Mesendoderm (in vitro differentiated cells): ENCODE data around the gene CCR9. TPM values are rescaled to one million over a fixed set of nuclear protein-coding genes. Genes with fewer than 3 reads are reported as not detected.

Source experiments
- DNase-seq: peaks from one replicate; pipeline ENCODE4 v3.0.0; 2013
- H2AK5ac ChIP-seq: 2 replicates; pipeline ENCODE4 v1.6.1; 2013; ENCODE audit warnings: low read length, inconsistent platforms
- H2BK120ac ChIP-seq: 2 replicates; pipeline ENCODE4 v1.6.1; 2013; ENCODE audit warnings: low read depth, mild to moderate bottlenecking, low read length, moderate library complexity, mixed read lengths
- H2BK15ac ChIP-seq: replicated peaks from 2 replicates; pipeline ENCODE4 v1.6.1; 2013; ENCODE audit warnings: low read depth, mild to moderate bottlenecking, moderate library complexity
- H2BK5ac ChIP-seq: 2 replicates; pipeline ENCODE4 v1.6.1; 2013; ENCODE audit warnings: low read length, inconsistent platforms
- H3K18ac ChIP-seq: 2 replicates; pipeline ENCODE4 v1.6.1; 2013; ENCODE audit warnings: mild to moderate bottlenecking, low read length, mixed read lengths
- H3K23ac ChIP-seq: one replicate; pipeline ENCODE4 v1.6.1; 2013; ENCODE audit warnings: low read length
- H3K27ac ChIP-seq: 2 replicates; pipeline ENCODE4 v1.5.1; 2013; ENCODE audit warnings: low read depth, mild to moderate bottlenecking, inconsistent platforms, low read length, moderate library complexity
- H3K27me3 ChIP-seq: 2 replicates; pipeline ENCODE4 v1.6.1; 2013; ENCODE audit warnings: low read length, control low read depth, mild to moderate bottlenecking, inconsistent platforms; ENCODE audit not compliant: insufficient read depth, poor library complexity
- H3K36me3 ChIP-seq: 2 replicates; pipeline ENCODE4 v1.6.1; 2013; ENCODE audit warnings: low read length, inconsistent platforms; ENCODE audit not compliant: control insufficient read depth, insufficient read depth
- H3K4ac ChIP-seq: one replicate; pipeline ENCODE4 v1.6.1; 2013; ENCODE audit warnings: low read depth, mild to moderate bottlenecking, low read length, moderate library complexity
- H3K4me1 ChIP-seq: 2 replicates; pipeline ENCODE4 v1.6.1; 2013; ENCODE audit warnings: low read depth, low read length, inconsistent platforms; ENCODE audit not compliant: control insufficient read depth
- H3K4me2 ChIP-seq: 2 replicates; pipeline ENCODE4 v1.6.1; 2013; ENCODE audit warnings: low read length
- H3K4me3 ChIP-seq: 2 replicates; pipeline ENCODE4 v1.5.1; 2013; ENCODE audit warnings: mild to moderate bottlenecking, low read length
- H3K56ac ChIP-seq: one replicate; pipeline ENCODE4 v1.6.1; 2013; ENCODE audit warnings: low read length
- H3K79me1 ChIP-seq: 2 replicates; pipeline ENCODE4 v1.6.1; 2013; ENCODE audit warnings: low read length, inconsistent platforms
- H3K79me2 ChIP-seq: 2 replicates; pipeline ENCODE4 v1.6.1; 2013; ENCODE audit warnings: mild to moderate bottlenecking, low read length; ENCODE audit not compliant: control insufficient read depth, insufficient read depth
- H3K9ac ChIP-seq: 2 replicates; pipeline ENCODE4 v1.6.1; 2013; ENCODE audit warnings: low read length, inconsistent platforms
- H4K5ac ChIP-seq: one replicate; pipeline ENCODE4 v1.6.1; 2013; ENCODE audit warnings: low read length
- H4K8ac ChIP-seq: one replicate; pipeline ENCODE4 v1.6.1; 2013; ENCODE audit warnings: low read depth, mild to moderate bottlenecking, control low read depth, low read length, moderate library complexity
- WGBS: extraction: QIAGEN DNeasy Blood & Tissue Kit; methylation state at CpG from one replicate; pipeline ENCODE4 v1.1.7; 2013; ENCODE audit warnings: low lambda C conversion rate, missing lambda C conversion rate; ENCODE audit not compliant: insufficient coverage; ENCODE audit errors: extremely low coverage; 5-methylcytosine and 5-hydroxymethylcytosine counted together
- polyA plus RNA-seq, 2 experiments: library from polyadenylated mRNA; stranded (reverse); fragments of 200-250 nt; gene quantifications; one replicate each; pipeline ENCODE4 v1.2.3, GENCODE V29; 2013

Gene CCR9
- polyA plus RNA-seq (2013, experiment 1 of 2), result not detected
- polyA plus RNA-seq (2013, experiment 2 of 2), result 0.01 TPM

DNA sequence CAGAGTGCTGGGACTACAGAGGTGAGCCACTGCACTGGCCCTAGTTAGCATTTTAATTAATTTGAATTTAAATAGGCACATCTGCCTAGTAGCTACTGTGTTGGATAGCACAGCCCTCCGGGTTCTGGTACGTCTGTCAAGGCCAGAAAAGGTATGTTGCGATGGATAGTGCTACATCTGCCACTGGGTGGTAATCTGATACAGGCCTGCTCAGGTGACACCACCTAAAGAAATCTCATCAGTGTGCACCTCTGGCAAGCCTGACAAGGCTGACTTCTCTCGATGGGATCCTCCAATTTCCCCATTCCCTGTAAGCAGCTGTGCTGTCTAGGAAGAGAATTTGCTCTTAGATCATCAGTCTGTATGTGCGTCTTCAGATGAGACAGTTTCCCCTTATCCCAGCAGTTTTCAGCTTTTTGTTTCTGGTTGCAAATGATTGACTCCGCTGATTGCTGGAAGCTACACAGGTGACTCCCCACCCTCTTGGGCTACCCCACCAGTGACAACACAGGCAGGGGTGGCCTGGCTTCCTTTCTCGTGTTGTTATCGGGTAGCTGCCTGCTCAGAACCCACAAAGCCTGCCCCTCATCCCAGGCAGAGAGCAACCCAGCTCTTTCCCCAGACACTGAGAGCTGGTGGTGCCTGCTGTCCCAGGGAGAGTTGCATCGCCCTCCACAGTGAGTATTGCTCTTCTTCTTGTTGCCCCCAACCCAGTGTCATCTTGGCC, at the start of gene CCR9:
CCR9 (plus strand) TSS at position 565 of the 727 bp plus-strand sequence. CDS start 8,391 bp downstream, outside the sequence.
- H3K27me3 ChIP-seq, result no peaks in the 10 kb centered on the region
- H3K79me2 ChIP-seq, result no peaks in the 10 kb centered on the region
- no peak within 1 kb of the TSS for H4K5ac ChIP-seq
- H2BK15ac ChIP-seq, result no peak within 1 kb of the TSS
- WGBS, result no CpG with 5 or more reads among the region's 9 CpGs
- no peaks in the 10 kb centered on the region for H3K4me1 ChIP-seq
- no peak within 1 kb of the TSS for H3K4me2 ChIP-seq
- no peaks in the 10 kb centered on the region for H3K36me3 ChIP-seq
- no peak within 1 kb of the TSS for H3K27ac ChIP-seq
- no peak within 1 kb of the TSS for H3K4me3 ChIP-seq
- H2BK120ac ChIP-seq, result no peak within 1 kb of the TSS
- H3K18ac ChIP-seq, result no peak within 1 kb of the TSS
- H3K4ac ChIP-seq, result no peak within 1 kb of the TSS
- H3K9ac ChIP-seq, result no peak within 1 kb of the TSS
- DNase-seq, result no peak
- H3K23ac ChIP-seq, result no peak within 1 kb of the TSS
- no peaks in the 10 kb centered on the region for H3K79me1 ChIP-seq
- H4K8ac ChIP-seq, result no peak within 1 kb of the TSS
- H2AK5ac ChIP-seq, result no peak within 1 kb of the TSS
- no peak within 1 kb of the TSS for H2BK5ac ChIP-seq
- no peak within 1 kb of the TSS for H3K56ac ChIP-seq

GRCh38 chr3:45838466-45838865, 47.9 kb upstream of the CCR9 start:
- Histone ChIP-seq H3K27ac (no peak overlapping the region), H3K4me2 (no peak overlapping the region), H3K56ac (no peak overlapping the region), H4K8ac (no peak overlapping the region), H3K27me3 (no peaks in the 10 kb centered on the region), H3K18ac (no peak overlapping the region), H3K79me2 (no peaks in the 10 kb centered on the region), H3K4me3 (no peak overlapping the region), H3K4me1 (no peaks in the 10 kb centered on the region), H3K23ac (no peak overlapping the region), H3K4ac (no peak overlapping the region), H2AK5ac (no peak overlapping the region), H4K5ac (no peak overlapping the region), H3K9ac (no peak overlapping the region), H3K79me1 (no peaks in the 10 kb centered on the region), H2BK5ac (no peak overlapping the region), H3K36me3 (no peaks in the 10 kb centered on the region), H2BK15ac (no peak overlapping the region), H2BK120ac (no peak overlapping the region)
- WGBS, result no CpG with 5 or more reads among the region's 1 CpG
- no peak for DNase-seq

GRCh38 chr3:45841420-45841756, 45.0 kb upstream of the CCR9 start:
- H2AK5ac ChIP-seq, result no peak overlapping the region
- no peak overlapping the region for H3K18ac ChIP-seq
- H2BK5ac ChIP-seq, result no peak overlapping the region
- H3K4ac ChIP-seq, result no peak overlapping the region
- no peak overlapping the region for H4K8ac ChIP-seq
- H3K9ac ChIP-seq, result peak overlapping the region; percentile 63
- peak overlapping the region; percentile 76 for H3K56ac ChIP-seq
- H3K27me3 ChIP-seq, result no peaks in the 10 kb centered on the region
- no peaks in the 10 kb centered on the region for H3K36me3 ChIP-seq
- H3K79me1 ChIP-seq, result no peaks in the 10 kb centered on the region
- peak overlapping the region; percentile 81 for H3K4me2 ChIP-seq
- no peak overlapping the region for H2BK15ac ChIP-seq
- no peak overlapping the region for H2BK120ac ChIP-seq
- H3K23ac ChIP-seq, result no peak overlapping the region
- H3K4me3 ChIP-seq, result peak overlapping the region; percentile 78
- no CpG with 5 or more reads among the region's 15 CpGs for WGBS
- no peak for DNase-seq
- no peaks in the 10 kb centered on the region for H3K4me1 ChIP-seq
- H3K79me2 ChIP-seq, result no peaks in the 10 kb centered on the region
- no peak overlapping the region for H4K5ac ChIP-seq
- H3K27ac ChIP-seq, result no peak overlapping the region

DNA sequence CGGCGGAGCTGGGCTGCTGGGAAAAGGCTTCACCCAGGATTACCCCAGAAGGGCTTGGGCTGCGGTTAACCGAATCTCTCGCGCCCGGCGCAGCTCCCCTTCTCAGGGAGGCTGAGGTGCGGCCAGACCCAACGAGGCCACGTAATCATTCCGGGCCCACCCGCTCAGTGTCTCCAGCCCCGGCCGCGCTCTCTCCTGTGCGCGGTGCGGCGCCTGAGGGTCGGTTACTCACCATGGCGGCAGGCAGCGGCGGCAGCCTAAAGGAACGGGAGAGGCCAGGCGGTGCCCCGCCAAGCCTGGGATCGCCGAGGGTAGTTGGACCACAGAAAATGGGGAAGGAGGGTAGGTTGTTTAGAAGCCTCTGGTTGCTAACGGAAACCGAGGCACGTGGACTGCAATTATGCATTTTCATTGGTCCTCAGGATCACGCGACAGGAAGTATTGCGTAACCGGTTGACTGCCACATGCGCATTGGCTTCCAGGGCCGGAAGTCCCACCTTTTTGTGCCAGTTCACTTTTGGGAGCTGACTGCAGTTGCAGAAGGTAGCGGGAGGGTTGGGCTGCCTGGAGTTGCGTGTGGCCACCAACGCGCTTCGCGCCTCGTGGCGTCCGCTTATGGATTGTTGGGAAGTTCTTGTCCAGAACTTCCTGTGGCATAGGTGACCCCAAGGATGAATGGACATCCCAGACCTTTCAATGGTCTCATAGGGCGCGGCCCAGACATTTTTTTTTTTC, 44.4 kb upstream of the CCR9 start, which contains the start of gene LZTFL1:
LZTFL1 (minus strand) TSS at position 363 of the 735 bp plus-strand sequence; CDS start at position 235, 128 bp downstream.
- no peaks in the 10 kb centered on the region for H3K27me3 ChIP-seq
- no CpG with 5 or more reads among the region's 49 CpGs for WGBS

GRCh38 chr3:45842851-45843625, 43.3 kb upstream of the CCR9 start:
- Histone ChIP-seq H3K4me2 (no peak overlapping the region), H3K4ac (no peak overlapping the region), H3K79me1 (no peaks in the 10 kb centered on the region), H3K18ac (no peak overlapping the region), H3K56ac (no peak overlapping the region), H3K9ac (no peak overlapping the region), H2BK120ac (no peak overlapping the region), H2BK15ac (no peak overlapping the region), H2BK5ac (no peak overlapping the region), H4K5ac (no peak overlapping the region), H3K27ac (no peak overlapping the region), H2AK5ac (no peak overlapping the region), H4K8ac (no peak overlapping the region), H3K27me3 (no peaks in the 10 kb centered on the region), H3K23ac (no peak overlapping the region), H3K79me2 (no peaks in the 10 kb centered on the region), H3K4me3 (no peak overlapping the region), H3K36me3 (no peaks in the 10 kb centered on the region), H3K4me1 (no peaks in the 10 kb centered on the region)
- WGBS, result no CpG with 5 or more reads among the region's 9 CpGs
- no peak for DNase-seq

More for the DNA sequence above, 44.4 kb upstream of the CCR9 start, which contains the start of gene LZTFL1:
- H2BK5ac ChIP-seq, result no peak within 1 kb of the TSS
- H3K36me3 ChIP-seq, result no peaks in the 10 kb centered on the region
- peak within 1 kb of the TSS; percentile 89 for H3K56ac ChIP-seq
- peak; percentile 98 for DNase-seq
- peak within 1 kb of the TSS; percentile 78 for H3K4me3 ChIP-seq
- no peaks in the 10 kb centered on the region for H3K79me2 ChIP-seq
- H3K9ac ChIP-seq, result peak within 1 kb of the TSS; percentile 63
- no peak within 1 kb of the TSS for H3K18ac ChIP-seq
- H2BK15ac ChIP-seq, result no peak within 1 kb of the TSS
- H3K4ac ChIP-seq, result no peak within 1 kb of the TSS
- peak within 1 kb of the TSS; percentile 87 for H4K5ac ChIP-seq
- H2AK5ac ChIP-seq, result no peak within 1 kb of the TSS
- H3K27ac ChIP-seq, result no peak within 1 kb of the TSS
- H3K23ac ChIP-seq, result no peak within 1 kb of the TSS
- no peak within 1 kb of the TSS for H4K8ac ChIP-seq
- peak within 1 kb of the TSS; percentile 95 for H3K4me2 ChIP-seq
- H3K79me1 ChIP-seq, result no peaks in the 10 kb centered on the region
- no peak within 1 kb of the TSS for H2BK120ac ChIP-seq
- no peaks in the 10 kb centered on the region for H3K4me1 ChIP-seq
